Right lobe of liver (tissue), 6 donors: ENCODE measurements around the gene PXDN. TPM values are rescaled to one million over a fixed set of nuclear protein-coding genes. Genes with fewer than 3 reads are reported as not detected.
A peak's percentile ranks its signal among the peaks of the same experiment; 100 is the strongest.

Experiments used
- ATAC-seq, 4 donors: fragments of 200-7000 bp; cut with Tn5 transposase; one replicate each; pipeline ENCODE4 v1.9.1; 2020; ENCODE audit warnings: mild to moderate bottlenecking in 4 of 4, moderate library complexity in 4 of 4
- DNase-seq, 3 donors: peaks; one replicate each; pipeline ENCODE4 v3.0.0-alpha.2; 2020
- H3K27ac ChIP-seq, 3 donors: fragments of 200-600 bp; one replicate each; pipeline ENCODE4 v1.8.0; 2022
- H3K27me3 ChIP-seq, 2 donors: fragments of 200-600 bp; one replicate each; pipeline ENCODE4 v1.8.0; 2022
- H3K36me3 ChIP-seq, 4 donors: fragments of 200-600 bp; sonication (generic) in 1 of 4; one replicate each; pipeline versions ENCODE4 v1.5.1 to v1.8.0; 2017 to 2022; ENCODE audit warnings: control low read depth in 1 of 4
- H3K4me1 ChIP-seq, 4 donors: fragments of 200-600 bp; sonication (generic) in 1 of 4; one replicate each; pipeline versions ENCODE4 v1.5.1 to v1.8.0; 2017 to 2022; ENCODE audit warnings: control low read depth in 1 of 4
- H3K4me3 ChIP-seq, 3 donors: fragments of 200-600 bp; one replicate each; pipeline ENCODE4 v1.8.0; 2022
- H3K9me3 ChIP-seq, 4 donors: fragments of 200-600 bp; sonication (generic) in 1 of 4; one replicate each; pipeline versions ENCODE4 v1.5.1 to v1.8.0; 2017 to 2022; ENCODE audit warnings: control low read depth in 1 of 4
- CTCF ChIP-seq, 4 donors: fragments of 200-600 bp in 3 of 4; fragments of 450-650 bp in 1 of 4; IDR thresholded peaks; one replicate each; pipeline versions ENCODE4 v1.5.1 to v1.8.0; 2016 to 2022; ENCODE audit warnings: antibody characterized with exemption in 4 of 4, mild to moderate bottlenecking in 2 of 4
- POLR2A ChIP-seq: fragments of 450-650 bp; IDR thresholded peaks from one replicate; pipeline ENCODE4 v1.6.1; 2017; ENCODE audit warnings: antibody characterized with exemption, mild to moderate bottlenecking
- WGBS: methylation state at CpG from one replicate; pipeline ENCODE4 v1.1.6; 2018; ENCODE audit warnings: low coverage, low lambda C conversion rate; ENCODE audit not compliant: insufficient coverage; ENCODE audit errors: missing lambda C conversion rate; 5-methylcytosine and 5-hydroxymethylcytosine counted together
- intact Hi-C, 2 donors: fragments of 100-400 bp; cut with DNase I; formaldehyde crosslinking; loops; one replicate each; pipeline versions ENCODE4 v1.11.2 to v1.14.1; 2022
- total RNA-seq, 6 experiments: library from RNA; depleted of rRNA in 2 of 6; stranded (reverse); fragments of >200 nt in 2 of 6; fragmentation: NEBNext Ultra II Directional in 3 of 6; extraction: Animal tissue kit (Norgen Biotek cat#: 25700) in 3 of 6; gene quantifications; one replicate each; pipeline versions ENCODE4 v1.1.0 to v1.2.4, GENCODE V29; 2016 to 2023
- donor health status: DM: no; HTN: yes; CAD: no.
- donor health status: DM: no; HTN: no; CAD: no.
- donor health status: DM: no; HTN: no; CAD: no.
- donor health status: DM: no; HTN: yes; CAD: no.
- donor health status: DM: no; HTN: yes; CAD: no.

The PXDN gene
- total RNA-seq, 6 experiments from 2014 or later: 5.5 to 21.0 (median 11.4) TPM

- intact Hi-C loops: no loop called here
- DNase-seq: peak in 1 of 3 donors; percentile 32
- WGBS: 91% methylated on average over 9 of the region's 15 CpGs
- no peaks in the 10 kb centered on the region for H3K4me1 ChIP-seq
- TF ChIP-seq CTCF (IDR thresholded peaks at IDR 0.05) (no peak), POLR2A (no peak)
- no peak for ATAC-seq
- H3K36me3 ChIP-seq: no peaks in the 10 kb centered on the region
- H3K9me3 ChIP-seq: no peaks in the 10 kb centered on the region
- H3K27ac ChIP-seq: no peak overlapping the region
- H3K4me3 ChIP-seq: no peak overlapping the region
- no peaks in the 10 kb centered on the region for H3K27me3 ChIP-seq
These were observed 141.3 kb downstream of the PXDN start for GRCh38 chr2:1603059-1603458.

- Histone ChIP-seq H3K27me3 (no peaks in the 10 kb centered on the region), H3K27ac (no peak overlapping the region), H3K4me3 (no peak overlapping the region), H3K4me1 (no peaks in the 10 kb centered on the region), H3K36me3 (no peaks in the 10 kb centered on the region), H3K9me3 (no peaks in the 10 kb centered on the region)
- intact Hi-C loops: no loop called here
- WGBS: 65% methylated on average over 11 of the region's 15 CpGs
- DNase-seq: peak in 1 of 3 donors; percentile 27
- TF ChIP-seq CTCF (IDR thresholded peaks at IDR 0.05) (no peak), POLR2A (no peak)
- ATAC-seq: no peak
These were observed 141.9 kb downstream of the PXDN start for GRCh38 chr2:1602278-1603010.

GRCh38 chr2:1601471-1602277, 142.6 kb downstream of the PXDN start:
- peak in 1 of 3 donors; percentile 44 for DNase-seq
- Histone ChIP-seq H3K9me3 (no peaks in the 10 kb centered on the region), H3K4me3 (no peak overlapping the region), H3K27me3 (no peaks in the 10 kb centered on the region), H3K27ac (no peak overlapping the region), H3K4me1 (no peaks in the 10 kb centered on the region), H3K36me3 (no peaks in the 10 kb centered on the region)
- WGBS: 48% methylated on average over 14 of the region's 27 CpGs
- TF ChIP-seq CTCF (IDR thresholded peaks at IDR 0.05): no peak
- no peak for TF ChIP-seq POLR2A
- intact Hi-C loops: no loop called here
- peak in 1 of 4 donors; percentile 5 for ATAC-seq

GRCh38 chr2:1601067-1601412, 143.3 kb downstream of the PXDN start:
- H3K27ac ChIP-seq: no peak overlapping the region
- no peaks in the 10 kb centered on the region for H3K27me3 ChIP-seq
- ATAC-seq (no peak), DNase-seq (peak in 1 of 3 donors; percentile 29)
- H3K9me3 ChIP-seq: no peaks in the 10 kb centered on the region
- H3K4me3 ChIP-seq: no peak overlapping the region
- TF ChIP-seq CTCF (IDR thresholded peaks at IDR 0.05) (no peak), POLR2A (no peak)
- H3K4me1 ChIP-seq: no peaks in the 10 kb centered on the region
- WGBS: 56% methylated on average over 3 of the region's 5 CpGs
- H3K36me3 ChIP-seq: no peaks in the 10 kb centered on the region
- intact Hi-C loops: no loop called here
